Measurements from ENCODE around the gene ZNF474.

DNA sequence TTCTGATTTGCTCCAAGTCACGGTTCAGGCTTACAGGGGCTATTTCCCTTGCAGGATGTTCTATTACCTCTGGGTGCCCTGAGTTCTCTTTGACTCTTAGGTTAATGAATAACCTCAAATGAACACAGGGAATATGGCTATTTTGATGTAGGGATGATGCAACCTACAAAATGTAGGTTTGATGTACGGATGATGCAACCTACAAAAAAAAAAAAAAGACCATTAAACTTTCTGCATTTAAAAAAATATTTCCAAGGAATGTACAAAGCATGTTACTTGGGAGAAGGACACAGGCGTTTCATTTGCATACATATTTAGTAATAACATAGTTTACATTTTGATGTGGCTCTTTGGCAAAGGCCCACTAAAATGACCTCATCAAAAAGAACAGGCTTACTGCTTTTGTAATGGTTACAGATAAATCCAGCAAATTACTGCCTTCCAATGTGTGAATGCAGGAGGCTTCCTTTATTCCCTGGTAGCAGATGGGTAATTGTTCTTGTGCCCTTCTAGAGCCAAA is 36.3 kb downstream of the ZNF474 start:
- no peak for TF ChIP-seq TRIM28 (IDR thresholded peaks at IDR 0.05; ENCODE audit: borderline replicate concordance, low read length)
- no peak for TF ChIP-seq ZBTB44 (tag by site-specific recombination; IDR thresholded peaks at IDR 0.05)
- TF ChIP-seq ZNF423 (tag by site-specific recombination; IDR thresholded peaks at IDR 0.05), result no peak
- TF ChIP-seq REST (tag by site-specific recombination; IDR thresholded peaks at IDR 0.05), result no peak
- TF ChIP-seq, protein P1, sequence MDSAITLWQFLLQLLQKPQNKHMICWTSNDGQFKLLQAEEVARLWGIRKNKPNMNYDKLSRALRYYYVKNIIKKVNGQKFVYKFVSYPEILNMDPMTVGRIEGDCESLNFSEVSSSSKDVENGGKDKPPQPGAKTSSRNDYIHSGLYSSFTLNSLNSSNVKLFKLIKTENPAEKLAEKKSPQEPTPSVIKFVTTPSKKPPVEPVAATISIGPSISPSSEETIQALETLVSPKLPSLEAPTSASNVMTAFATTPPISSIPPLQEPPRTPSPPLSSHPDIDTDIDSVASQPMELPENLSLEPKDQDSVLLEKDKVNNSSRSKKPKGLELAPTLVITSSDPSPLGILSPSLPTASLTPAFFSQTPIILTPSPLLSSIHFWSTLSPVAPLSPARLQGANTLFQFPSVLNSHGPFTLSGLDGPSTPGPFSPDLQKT (IDR thresholded peaks at IDR 0.05; ENCODE audit: borderline replicate concordance, low read depth, low read length), result no peak
- TF ChIP-seq, protein P2, sequence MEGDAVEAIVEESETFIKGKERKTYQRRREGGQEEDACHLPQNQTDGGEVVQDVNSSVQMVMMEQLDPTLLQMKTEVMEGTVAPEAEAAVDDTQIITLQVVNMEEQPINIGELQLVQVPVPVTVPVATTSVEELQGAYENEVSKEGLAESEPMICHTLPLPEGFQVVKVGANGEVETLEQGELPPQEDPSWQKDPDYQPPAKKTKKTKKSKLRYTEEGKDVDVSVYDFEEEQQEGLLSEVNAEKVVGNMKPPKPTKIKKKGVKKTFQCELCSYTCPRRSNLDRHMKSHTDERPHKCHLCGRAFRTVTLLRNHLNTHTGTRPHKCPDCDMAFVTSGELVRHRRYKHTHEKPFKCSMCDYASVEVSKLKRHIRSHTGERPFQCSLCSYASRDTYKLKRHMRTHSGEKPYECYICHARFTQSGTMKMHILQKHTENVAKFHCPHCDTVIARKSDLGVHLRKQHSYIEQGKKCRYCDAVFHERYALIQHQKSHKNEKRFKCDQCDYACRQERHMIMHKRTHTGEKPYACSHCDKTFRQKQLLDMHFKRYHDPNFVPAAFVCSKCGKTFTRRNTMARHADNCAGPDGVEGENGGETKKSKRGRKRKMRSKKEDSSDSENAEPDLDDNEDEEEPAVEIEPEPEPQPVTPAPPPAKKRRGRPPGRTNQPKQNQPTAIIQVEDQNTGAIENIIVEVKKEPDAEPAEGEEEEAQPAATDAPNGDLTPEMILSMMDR (tag by site-specific recombination; IDR thresholded peaks at IDR 0.05), result no peak
- no peak for TF ChIP-seq ZNF274 (IDR thresholded peaks at IDR 0.05; ENCODE audit: low read length)
- TF ChIP-seq ZNF274 (tag by site-specific recombination; IDR thresholded peaks at IDR 0.05; ENCODE audit: borderline replicate concordance), result no peak
- TF ChIP-seq ZNF558 (tag by site-specific recombination; IDR thresholded peaks at IDR 0.05), result no peak
- TF ChIP-seq, protein P3, sequence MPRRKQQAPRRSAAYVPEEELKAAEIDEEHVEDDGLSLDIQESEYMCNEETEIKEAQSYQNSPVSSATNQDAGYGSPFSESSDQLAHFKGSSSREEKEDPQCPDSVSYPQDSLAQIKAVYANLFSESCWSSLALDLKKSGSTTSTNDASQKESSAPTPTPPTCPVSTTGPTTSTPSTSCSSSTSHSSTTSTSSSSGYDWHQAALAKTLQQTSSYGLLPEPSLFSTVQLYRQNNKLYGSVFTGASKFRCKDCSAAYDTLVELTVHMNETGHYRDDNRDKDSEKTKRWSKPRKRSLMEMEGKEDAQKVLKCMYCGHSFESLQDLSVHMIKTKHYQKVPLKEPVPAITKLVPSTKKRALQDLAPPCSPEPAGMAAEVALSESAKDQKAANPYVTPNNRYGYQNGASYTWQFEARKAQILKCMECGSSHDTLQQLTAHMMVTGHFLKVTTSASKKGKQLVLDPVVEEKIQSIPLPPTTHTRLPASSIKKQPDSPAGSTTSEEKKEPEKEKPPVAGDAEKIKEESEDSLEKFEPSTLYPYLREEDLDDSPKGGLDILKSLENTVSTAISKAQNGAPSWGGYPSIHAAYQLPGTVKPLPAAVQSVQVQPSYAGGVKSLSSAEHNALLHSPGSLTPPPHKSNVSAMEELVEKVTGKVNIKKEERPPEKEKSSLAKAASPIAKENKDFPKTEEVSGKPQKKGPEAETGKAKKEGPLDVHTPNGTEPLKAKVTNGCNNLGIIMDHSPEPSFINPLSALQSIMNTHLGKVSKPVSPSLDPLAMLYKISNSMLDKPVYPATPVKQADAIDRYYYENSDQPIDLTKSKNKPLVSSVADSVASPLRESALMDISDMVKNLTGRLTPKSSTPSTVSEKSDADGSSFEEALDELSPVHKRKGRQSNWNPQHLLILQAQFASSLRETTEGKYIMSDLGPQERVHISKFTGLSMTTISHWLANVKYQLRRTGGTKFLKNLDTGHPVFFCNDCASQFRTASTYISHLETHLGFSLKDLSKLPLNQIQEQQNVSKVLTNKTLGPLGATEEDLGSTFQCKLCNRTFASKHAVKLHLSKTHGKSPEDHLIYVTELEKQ (tag by site-specific recombination; IDR thresholded peaks at IDR 0.05; ENCODE audit: borderline replicate concordance), result no peak
- TF ChIP-seq ZNF747 (tag by site-specific recombination; IDR thresholded peaks at IDR 0.05), result no peak

Data from HEK293 (cell line).